K562 (cell line): Measurements from ENCODE around the gene C2CD2. TPM values are rescaled to one million over a fixed set of nuclear protein-coding genes. Genes with fewer than 3 reads are reported as not detected.

Experiments
- ATAC-seq: fragments of 200-7000 bp; cut with Tn5 transposase; 3 replicates; pipeline ENCODE4 v1.9.1; 2020; ENCODE audit warnings: moderate library complexity
- BruUV-seq: library from RNA; stranded (reverse); fragments of 400-500 nt; replicated peaks from 2 replicates; lab custom pipeline; 2021; lab: Mats Ljungman, UMichigan
- CTCF ChIA-PET: fragments of 300-600 bp; formaldehyde crosslinking; extraction: SDS; loops from one replicate; lab custom pipeline; 2021; ENCODE audit warnings: low intra/inter-chr PET ratio; lab: Yijun Ruan, JAX
- POLR2A ChIA-PET: fragments of 300-600, 350-650 bp; sonication (Branson Sonifier 250); formaldehyde crosslinking; extraction: SDS; loops from one replicate; lab custom pipeline; 2021; ENCODE audit warnings: antibody characterized with exemption, inconsistent platforms; lab: Yijun Ruan, JAX
- DNase-seq, 4 experiments: peaks; one replicate each; pipeline versions ENCODE4 v3.0.0 to v3.0.0-alpha.2; 2011 to 2018; ENCODE audit warnings: low spot score in 3 of 4, mixed read lengths in 3 of 4; ENCODE audit errors: extremely low read depth in 1 of 4
- FAIRE-seq: peaks from 2 replicates; lab custom pipeline; 2011; peaks lifted over from hg19 to GRCh38; lab: Jason Lieb, UNC
- H2AFZ ChIP-seq: 2 replicates; pipeline ENCODE4 v1.6.0; 2011; ENCODE audit warnings: low read depth, low read length, control low read depth, inconsistent platforms
- H3K27ac ChIP-seq: fragments of 200-600 bp; 3 replicates; pipeline ENCODE4 v1.8.0; 2011; ENCODE audit warnings: low read depth, mild to moderate bottlenecking, control low read depth, inconsistent platforms, low read length, moderate library complexity, mixed read lengths; ENCODE audit errors: extremely low read depth
- H3K27me3 ChIP-seq, 2 experiments: fragments of 300-600 bp in 1 of 2; 2 replicates in 1 of 2; 3 replicates in 1 of 2; pipeline versions ENCODE4 v1.6.0 to v1.8.0; 2011; ENCODE audit warnings: inconsistent platforms in 2 of 2, low read length in 2 of 2, mild to moderate bottlenecking in 1 of 2, mixed read lengths in 1 of 2, moderate library complexity in 1 of 2; ENCODE audit not compliant: control insufficient read depth in 2 of 2, insufficient read depth in 2 of 2
- H3K36me3 ChIP-seq: fragments of 300-600 bp; 3 replicates; pipeline ENCODE4 v1.8.0; 2011; ENCODE audit warnings: mild to moderate bottlenecking, low read length, inconsistent platforms; ENCODE audit not compliant: control insufficient read depth, insufficient read depth
- H3K4me1 ChIP-seq, 2 experiments: fragments of 200-600 bp in 1 of 2; replicated peaks in 1 of 2; 2 replicates in 1 of 2; 3 replicates in 1 of 2; pipeline versions ENCODE4 v1.5.1 to v1.8.0; 2011; ENCODE audit warnings: inconsistent platforms in 2 of 2, low read length in 2 of 2, mild to moderate bottlenecking in 1 of 2, mixed read lengths in 1 of 2, moderate library complexity in 1 of 2; ENCODE audit not compliant: control insufficient read depth in 2 of 2, insufficient read depth in 2 of 2
- H3K4me2 ChIP-seq: 2 replicates; pipeline ENCODE4 v1.6.1; 2011; ENCODE audit warnings: low read length, control low read depth, inconsistent platforms, mixed read lengths; ENCODE audit not compliant: insufficient read depth
- H3K4me3 ChIP-seq: fragments of 200-600 bp; sonication (generic), shearing (Covaris generic); 2 replicates; pipeline ENCODE4 v1.5.1; 2016; ENCODE audit warnings: control low read depth, inconsistent platforms
- H3K79me2 ChIP-seq: fragments of 200-600 bp; 3 replicates; pipeline ENCODE4 v1.8.0; 2011; ENCODE audit warnings: low read length, inconsistent platforms; ENCODE audit not compliant: control insufficient read depth, insufficient read depth
- H3K9ac ChIP-seq, 2 experiments: 2 replicates each; pipeline versions ENCODE4 v1.6.0 to v1.6.1; 2011; ENCODE audit warnings: low read depth in 2 of 2, low read length in 2 of 2, control low read depth in 1 of 2, inconsistent platforms in 1 of 2, mild to moderate bottlenecking in 1 of 2, mixed read lengths in 1 of 2; ENCODE audit not compliant: insufficient read depth in 1 of 2
- H3K9me1 ChIP-seq: one replicate; pipeline ENCODE4 v1.6.0; 2011; ENCODE audit warnings: inconsistent platforms, mild to moderate bottlenecking, low read length, moderate library complexity; ENCODE audit not compliant: control insufficient read depth, insufficient read depth
- H3K9me3 ChIP-seq: replicated peaks from 2 replicates; pipeline ENCODE4 v1.5.1; 2011; ENCODE audit warnings: low read depth, low read length, inconsistent platforms; ENCODE audit not compliant: control insufficient read depth, insufficient read depth
- H4K20me1 ChIP-seq: replicated peaks from 2 replicates; pipeline ENCODE4 v1.6.1; 2011; ENCODE audit warnings: low read length, inconsistent platforms, mixed read lengths; ENCODE audit not compliant: control insufficient read depth, insufficient read depth
- ARNT ChIP-seq, 2 experiments: fragments of 450-650 bp; IDR thresholded peaks; 2 replicates each; pipeline ENCODE4 v1.6.1; 2016; ENCODE audit warnings: mild to moderate bottlenecking in 1 of 2
- CCAR2 ChIP-seq: fragments of 200-400 bp; formaldehyde crosslinking; IDR thresholded peaks from 2 replicates; pipeline ENCODE4 v1.6.1; 2017; ENCODE audit warnings: mild to moderate bottlenecking, low read depth, low read length
- CXXC5 ChIP-seq: fragments of 250-450 bp; sonication (Bioruptor Pico); IDR thresholded peaks from 2 replicates; pipeline ENCODE4 v1.8.0; 2022; ENCODE audit warnings: inconsistent platforms, mild to moderate bottlenecking, moderate library complexity
- DPF2 ChIP-seq: fragments of 450-650 bp; IDR thresholded peaks from 2 replicates; pipeline ENCODE4 v1.6.1; 2016
- ETS2 ChIP-seq: IDR thresholded peaks from 2 replicates; pipeline ENCODE4 v1.6.1; 2016; ENCODE audit warnings: borderline replicate concordance, missing genetic modification characterization, mild to moderate bottlenecking, moderate library complexity, missing compliant biosample characterization; ENCODE audit not compliant: poor library complexity, severe bottlenecking
- GTF2F1 ChIP-seq: IDR thresholded peaks from 2 replicates; pipeline ENCODE4 v1.6.1; 2011; ENCODE audit warnings: low read depth, low read length, improper control_type of control experiment
- KDM5B ChIP-seq: fragments of 200-600 bp; sonication (generic); IDR thresholded peaks from 2 replicates; pipeline ENCODE4 v1.6.1; 2012; ENCODE audit warnings: low read depth, mild to moderate bottlenecking, moderate library complexity, low read length, control low read depth, inconsistent platforms; ENCODE audit not compliant: insufficient replicate concordance
- MCM2 ChIP-seq: fragments of 450-650 bp; IDR thresholded peaks from 2 replicates; pipeline ENCODE4 v1.6.1; 2017; ENCODE audit warnings: low read depth, mild to moderate bottlenecking
- PYGO2 ChIP-seq: fragments of 450-650 bp; IDR thresholded peaks from 2 replicates; pipeline ENCODE4 v1.6.1; 2016; ENCODE audit warnings: mild to moderate bottlenecking, missing genetic modification characterization, moderate library complexity, missing compliant biosample characterization
- SIN3B ChIP-seq: fragments of 450-650 bp; IDR thresholded peaks from 2 replicates; pipeline ENCODE4 v1.6.1; 2017; ENCODE audit warnings: low read depth, mild to moderate bottlenecking, moderate library complexity
- SMARCA4 ChIP-seq: fragments of 450-650 bp; IDR thresholded peaks from 2 replicates; pipeline ENCODE4 v1.6.1; 2016
- XRCC3 ChIP-seq: fragments of 450-650 bp; IDR thresholded peaks from 2 replicates; pipeline ENCODE4 v1.6.1; 2017; ENCODE audit warnings: mild to moderate bottlenecking, moderate library complexity
- ZNF436 ChIP-seq: fragments of 250-450, 450-650 bp; sonication (Bioruptor Pico); formaldehyde crosslinking; IDR thresholded peaks from 2 replicates; pipeline ENCODE4 v1.7.0; 2020; ENCODE audit warnings: mild to moderate bottlenecking
- ZNF76 ChIP-seq: fragments of 250-450 bp; sonication (Bioruptor Pico); IDR thresholded peaks from 2 replicates; pipeline ENCODE4 v1.4.0; 2020; ENCODE audit warnings: mild to moderate bottlenecking, moderate library complexity, borderline replicate concordance
- WGBS: fragments of 100-300 bp; shearing (Covaris generic); methylation state at CpG from one replicate; pipeline ENCODE4 v1.1.6; 2016; ENCODE audit warnings: low coverage, mixed read lengths; ENCODE audit not compliant: insufficient coverage; ENCODE audit errors: missing lambda C conversion rate; 5-methylcytosine and 5-hydroxymethylcytosine counted together
- in situ Hi-C: fragments of 300-500 bp; cut with MboI; formaldehyde crosslinking; loops from 4 replicates; pipeline ENCODE4 v1.15.0; 2018; ENCODE audit warnings: inconsistent platforms, mixed read lengths
- intact Hi-C: fragments of 100-400 bp; cut with micrococcal nuclease; formaldehyde crosslinking; loops from 2 replicates; pipeline ENCODE4 v1.14.2; 2022
- polyA plus RNA-seq, 8 experiments: library from polyadenylated mRNA; depleted of rRNA in 4 of 8; stranded (reverse) in 5 of 8; unstranded in 3 of 8; fragments of >200 nt; fragmentation: Nextera tagmentation in 2 of 8; fragmentation: Illumina TruSeq in 1 of 8; extraction: Ambion mirVana in 2 of 8; extraction: Trizol in 1 of 8; gene quantifications; 2 replicates each; pipeline versions ENCODE4 v1.2.1 to v1.2.3, GENCODE V29; 2011 to 2014; ENCODE audit warnings: inconsistent platforms in 1 of 8, missing spikeins in 1 of 8
- total RNA-seq, 7 experiments: library from RNA; depleted of rRNA in 6 of 7; stranded (reverse); fragments of >200 nt in 6 of 7; fragmentation: Illumina TruSeq in 2 of 7; extraction: Trizol in 2 of 7; gene quantifications; 2 replicates each; pipeline versions ENCODE4 v1.2.1 to v1.2.3, GENCODE V29; 2011 to 2021; ENCODE audit warnings: low replicate concordance in 1 of 7
- TF ChIP-seq, protein P1 (sequence below): sonication (generic); formaldehyde crosslinking; IDR thresholded peaks from 2 replicates; pipeline ENCODE4 v1.4.0; 2020; ENCODE audit warnings: mild to moderate bottlenecking, missing genetic modification reagents
- TF ChIP-seq, protein P2 (sequence below): sonication (generic); formaldehyde crosslinking; IDR thresholded peaks from 2 replicates; pipeline ENCODE4 v1.8.0; 2023; ENCODE audit warnings: mild to moderate bottlenecking, missing genetic modification reagents

Gene C2CD2
- total and polyA plus RNA-seq, 9 of the 15 experiments (the other 6 are each of a cell fraction or from before 2014, with no cell fraction given), result 1.3 to 21.6 (median 12.1) TPM

DNA sequence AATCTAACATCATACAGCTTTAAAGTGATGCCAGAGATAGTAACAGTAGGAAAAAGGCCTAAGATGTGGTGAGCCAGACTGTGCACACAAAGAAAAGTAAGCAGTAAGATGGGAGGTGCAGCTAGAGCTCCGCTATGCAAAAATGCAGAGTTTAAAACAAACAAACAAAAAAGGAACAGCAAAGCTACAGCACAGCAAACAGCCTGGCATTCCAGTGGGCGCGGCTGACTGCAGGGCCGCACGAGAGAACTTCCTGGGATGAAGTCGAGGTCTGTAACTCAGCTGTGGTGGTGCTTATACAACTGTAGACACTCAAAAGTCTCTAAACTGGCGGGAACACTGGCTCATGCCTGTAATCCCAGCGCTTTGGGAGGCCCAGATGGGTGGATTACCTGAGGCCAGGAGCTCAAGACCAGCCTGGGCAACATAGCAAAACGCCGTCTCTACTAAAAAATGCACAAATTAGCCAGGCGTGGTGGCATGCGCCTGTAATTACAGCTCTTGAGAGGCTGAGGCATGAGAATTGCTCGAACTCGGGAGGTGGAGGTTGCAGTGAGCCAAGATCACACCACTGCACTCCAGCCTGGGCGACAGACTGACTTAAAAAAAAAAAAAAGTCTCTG, 104.7 kb downstream of the C2CD2 start:
- WGBS, result 81% methylated on average over 15 of the region's 15 CpGs
- intact Hi-C loops (no loop called here), in situ Hi-C loops (no loop called here)
- Histone ChIP-seq H3K36me3 (peaks cover 44% of the 10 kb centered on the region; the same call in 2 of the 3 replicates), H2AFZ (no peak overlapping the region), H3K4me2 (no peak overlapping the region), H3K4me1 (peaks cover 11 to 33% of the 10 kb centered on the region in 2 experiments; a peak in 4 of 5 replicates), H4K20me1 (no peaks in the 10 kb centered on the region), H3K79me2 (no peaks in the 10 kb centered on the region), H3K9ac (no peak overlapping the region), H3K9me1 (no peaks in the 10 kb centered on the region), H3K4me3 (no peak overlapping the region), H3K27ac (no peak overlapping the region), H3K9me3 (no peaks in the 10 kb centered on the region), H3K27me3 (no peaks in the 10 kb centered on the region)
- ChIA-PET POLR2A (interaction anchor here (0.8 kb wide), 1 partner anchor 10 kb away, joined by 3 read pairs; no protein-coding TSS in a partner anchor), CTCF (no interaction called here)
- BruUV-seq, result no TSS peak
- ATAC-seq, result no peak
- DNase-seq, result no peak
- FAIRE-seq, result no peak
- TF ChIP-seq KDM5B, result no peak
- no peak for TF ChIP-seq DPF2
- TF ChIP-seq SIN3B, result no peak
- TF ChIP-seq ARNT (IDR thresholded peaks at IDR 0.05), result no peak
- no peak for TF ChIP-seq ZNF436 (CRISPR knock-in tag)
- TF ChIP-seq, protein P1, sequence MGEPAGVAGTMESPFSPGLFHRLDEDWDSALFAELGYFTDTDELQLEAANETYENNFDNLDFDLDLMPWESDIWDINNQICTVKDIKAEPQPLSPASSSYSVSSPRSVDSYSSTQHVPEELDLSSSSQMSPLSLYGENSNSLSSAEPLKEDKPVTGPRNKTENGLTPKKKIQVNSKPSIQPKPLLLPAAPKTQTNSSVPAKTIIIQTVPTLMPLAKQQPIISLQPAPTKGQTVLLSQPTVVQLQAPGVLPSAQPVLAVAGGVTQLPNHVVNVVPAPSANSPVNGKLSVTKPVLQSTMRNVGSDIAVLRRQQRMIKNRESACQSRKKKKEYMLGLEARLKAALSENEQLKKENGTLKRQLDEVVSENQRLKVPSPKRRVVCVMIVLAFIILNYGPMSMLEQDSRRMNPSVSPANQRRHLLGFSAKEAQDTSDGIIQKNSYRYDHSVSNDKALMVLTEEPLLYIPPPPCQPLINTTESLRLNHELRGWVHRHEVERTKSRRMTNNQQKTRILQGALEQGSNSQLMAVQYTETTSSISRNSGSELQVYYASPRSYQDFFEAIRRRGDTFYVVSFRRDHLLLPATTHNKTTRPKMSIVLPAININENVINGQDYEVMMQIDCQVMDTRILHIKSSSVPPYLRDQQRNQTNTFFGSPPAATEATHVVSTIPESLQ, result no peak
- TF ChIP-seq CXXC5 (CRISPR knock-in tag), result no peak
- TF ChIP-seq CCAR2, result no peak
- no peak for TF ChIP-seq ETS2 (tag)
- TF ChIP-seq SMARCA4, result no peak
- TF ChIP-seq GTF2F1, result no peak
- TF ChIP-seq, protein P2, sequence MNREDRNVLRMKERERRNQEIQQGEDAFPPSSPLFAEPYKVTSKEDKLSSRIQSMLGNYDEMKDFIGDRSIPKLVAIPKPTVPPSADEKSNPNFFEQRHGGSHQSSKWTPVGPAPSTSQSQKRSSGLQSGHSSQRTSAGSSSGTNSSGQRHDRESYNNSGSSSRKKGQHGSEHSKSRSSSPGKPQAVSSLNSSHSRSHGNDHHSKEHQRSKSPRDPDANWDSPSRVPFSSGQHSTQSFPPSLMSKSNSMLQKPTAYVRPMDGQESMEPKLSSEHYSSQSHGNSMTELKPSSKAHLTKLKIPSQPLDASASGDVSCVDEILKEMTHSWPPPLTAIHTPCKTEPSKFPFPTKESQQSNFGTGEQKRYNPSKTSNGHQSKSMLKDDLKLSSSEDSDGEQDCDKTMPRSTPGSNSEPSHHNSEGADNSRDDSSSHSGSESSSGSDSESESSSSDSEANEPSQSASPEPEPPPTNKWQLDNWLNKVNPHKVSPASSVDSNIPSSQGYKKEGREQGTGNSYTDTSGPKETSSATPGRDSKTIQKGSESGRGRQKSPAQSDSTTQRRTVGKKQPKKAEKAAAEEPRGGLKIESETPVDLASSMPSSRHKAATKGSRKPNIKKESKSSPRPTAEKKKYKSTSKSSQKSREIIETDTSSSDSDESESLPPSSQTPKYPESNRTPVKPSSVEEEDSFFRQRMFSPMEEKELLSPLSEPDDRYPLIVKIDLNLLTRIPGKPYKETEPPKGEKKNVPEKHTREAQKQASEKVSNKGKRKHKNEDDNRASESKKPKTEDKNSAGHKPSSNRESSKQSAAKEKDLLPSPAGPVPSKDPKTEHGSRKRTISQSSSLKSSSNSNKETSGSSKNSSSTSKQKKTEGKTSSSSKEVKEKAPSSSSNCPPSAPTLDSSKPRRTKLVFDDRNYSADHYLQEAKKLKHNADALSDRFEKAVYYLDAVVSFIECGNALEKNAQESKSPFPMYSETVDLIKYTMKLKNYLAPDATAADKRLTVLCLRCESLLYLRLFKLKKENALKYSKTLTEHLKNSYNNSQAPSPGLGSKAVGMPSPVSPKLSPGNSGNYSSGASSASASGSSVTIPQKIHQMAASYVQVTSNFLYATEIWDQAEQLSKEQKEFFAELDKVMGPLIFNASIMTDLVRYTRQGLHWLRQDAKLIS, result no peak
- no peak for TF ChIP-seq PYGO2 (tag)
- TF ChIP-seq ZNF76 (CRISPR knock-in tag), result no peak
- TF ChIP-seq XRCC3, result no peak
- TF ChIP-seq MCM2, result no peak
